GM21825 (cell line): ENCODE measurements around the gene HS6ST3.

Experiments used
- ATAC-seq: cut with Tn5 transposase; IDR thresholded peaks from one replicate; pipeline ENCODE4 v1.9.1; 2021; ENCODE audit warnings: mild to moderate bottlenecking, moderate library complexity; ENCODE audit not compliant: unreplicated experiment

The HS6ST3 gene

DNA sequence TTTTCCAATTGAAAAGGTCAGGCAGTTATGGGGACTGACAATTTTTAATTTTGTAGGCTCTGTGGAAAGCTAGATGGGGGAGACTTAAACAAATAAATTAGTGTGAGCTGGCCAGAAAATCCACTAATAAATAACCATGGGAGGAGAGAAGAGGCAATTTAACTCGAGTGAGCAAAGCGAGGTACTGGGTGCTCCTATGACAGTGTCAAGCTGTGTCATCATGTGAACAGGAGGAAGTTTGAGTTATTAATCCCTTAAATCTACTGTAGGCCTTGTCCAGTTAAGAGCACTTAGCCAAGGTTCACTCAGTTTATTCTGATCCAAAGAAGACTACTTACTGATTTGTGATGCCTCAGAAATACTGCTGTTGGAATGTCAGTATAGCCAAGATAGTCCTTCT lies 781.6 kb downstream of the HS6ST3 start:
- no peak for ATAC-seq

DNA sequence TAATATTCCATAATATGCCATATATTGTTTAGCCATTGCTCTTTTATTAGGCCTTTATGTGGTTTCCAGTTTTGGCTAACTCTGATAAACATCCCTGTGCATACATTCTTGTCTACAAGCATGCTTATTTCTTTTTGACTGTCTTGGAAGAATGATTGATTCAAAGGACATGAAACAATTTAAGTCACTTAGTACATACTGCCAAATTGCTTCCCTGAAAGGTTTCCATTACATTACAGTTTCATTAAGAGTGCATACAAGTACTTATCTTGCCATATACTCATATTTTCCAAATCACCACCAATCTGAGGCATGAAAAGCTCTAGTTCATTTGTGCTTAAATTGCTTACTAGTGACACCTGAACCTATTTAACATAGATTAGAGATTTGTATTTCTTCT lies 790.5 kb downstream of the HS6ST3 start:
- ATAC-seq, result no peak
